ENCODE results near the gene IGF2BP2. TPM values are rescaled to one million over a fixed set of nuclear protein-coding genes. Genes with fewer than 3 reads are reported as not detected.

The IGF2BP2 gene
- total and polyA plus RNA-seq, 2 of the 4 experiments (the other 2 are of a cell fraction), result 23.4 to 88.2 TPM

- Histone ChIP-seq H4K91ac (ENCODE audit: insufficient read depth, low read depth, low read length) (peak overlapping the region; percentile 83), H3K23ac (ENCODE audit: low read depth, low read length) (no peak overlapping the region), H3K4me2 (ENCODE audit: low read depth, low read length) (no peak overlapping the region), H3K79me1 (ENCODE audit: low read depth in 1 of 2, low read length in 2 of 2) (peaks cover 24 to 69% of the 10 kb centered on the region in 2 experiments), H3K9ac (ENCODE audit: low read depth, low read length) (no peak overlapping the region), H2AK5ac (ENCODE audit: low read depth, low read length) (peak overlapping the region; percentile 92), H2BK5ac (ENCODE audit: low read depth, low read length, poor library complexity, severe bottlenecking) (peak overlapping the region; percentile 73), H2BK20ac (ENCODE audit: low read depth, low read length) (0 out of 2 replicates have a peak overlapping the region, but pooled peaks have one; percentile 43), H4K20me1 (ENCODE audit: insufficient read depth, low read length) (peaks cover 61% of the 10 kb centered on the region), H3K14ac (replicated peaks; ENCODE audit: low read depth, low read length) (peak overlapping the region; percentile 33; the same call in 1 of the 2 replicates), H3K9me1 (ENCODE audit: insufficient read depth, low read length) (peaks cover 34% of the 10 kb centered on the region), H3K27me3 (ENCODE audit: control insufficient read depth, insufficient read depth, low read length) (no peaks in the 10 kb centered on the region), H2BK15ac (ENCODE audit: low read depth, low read length) (peak overlapping the region; percentile 7; the same call in 1 of the 3 replicates), H3K56ac (ENCODE audit: extremely low read depth, insufficient read depth, low read length) (peak overlapping the region; percentile 34; the same call in 1 of the 2 replicates), H2BK120ac (ENCODE audit: low read depth, low read length) (peak overlapping the region; percentile 50), H2AK9ac (replicated peaks; ENCODE audit: low read depth, low read length, poor library complexity) (peak overlapping the region; percentile 77), H3K4me3 (ENCODE audit: insufficient read depth, low read depth, low read length) (no peak overlapping the region), H3K27ac (ENCODE audit: insufficient read depth, low read length) (peak overlapping the region; percentile 47), H3K18ac (ENCODE audit: low read depth, low read length) (peak overlapping the region; percentile 0; the same call in 1 of the 2 replicates), H4K5ac (ENCODE audit: low read depth, low read length) (no peak overlapping the region), H4K8ac (ENCODE audit: low read depth in 2 of 2, low read length in 2 of 2) (peak overlapping the region in 1 of 2 experiments; percentile 35; a peak in 2 of 4 replicates), H3K36me3 (ENCODE audit: control insufficient read depth, insufficient read depth, low read length) (peaks cover 48% of the 10 kb centered on the region), H3K4ac (ENCODE audit: low read depth, low read length) (peak overlapping the region; percentile 80), H2AFZ (replicated peaks; ENCODE audit: low read length, poor library complexity) (peak overlapping the region; percentile 7), H3K9me3 (ENCODE audit: control insufficient read depth, insufficient read depth, low read length) (no peaks in the 10 kb centered on the region), H3K4me1 (ENCODE audit: control insufficient read depth, insufficient read depth, low read length) (peaks cover 31% of the 10 kb centered on the region)
- dilution Hi-C loops (cut with HindIII; ENCODE audit: low sequenced_read_pairs, unreplicated experiment), result no loop called here
- TF ChIP-seq FOS (IDR thresholded peaks at IDR 0.05; ENCODE audit: low read depth, low read length), result peak; percentile 87
- peak; percentile 77 for TF ChIP-seq BHLHE40 (IDR thresholded peaks at IDR 0.05; ENCODE audit: low read depth, low read length)
- peak; percentile 78 for TF ChIP-seq NFE2L2 (IDR thresholded peaks at IDR 0.05; ENCODE audit: low read depth, low read length)
- TF ChIP-seq MAZ (IDR thresholded peaks at IDR 0.05; ENCODE audit: borderline replicate concordance, low read depth, low read length), result peak; percentile 60; the same call in 1 of the 2 replicates
- peak; percentile 46; the same call in 1 of the 2 replicates for TF ChIP-seq MAFK (IDR thresholded peaks at IDR 0.05; ENCODE audit: low read depth, low read length)
- peak; percentile 84 for TF ChIP-seq CEBPB (IDR thresholded peaks at IDR 0.05; ENCODE audit: low read depth, low read length)
- no peak for TF ChIP-seq POLR2A (IDR thresholded peaks at IDR 0.05; ENCODE audit: low read depth, low read length)
- TF ChIP-seq RCOR1 (IDR thresholded peaks at IDR 0.05; ENCODE audit: insufficient replicate concordance, low read length), result peak; percentile 62
- no peak for TF ChIP-seq RFX5 (IDR thresholded peaks at IDR 0.05; ENCODE audit: low read depth, low read length)
- no peak for TF ChIP-seq USF2 (IDR thresholded peaks at IDR 0.05; ENCODE audit: low read depth, low read length)
- DNase-seq (peak; percentile 99), ATAC-seq (ENCODE audit: low read depth) (peak; percentile 74)
- in situ Hi-C loops (cut with MboI; ENCODE audit: low sequenced_read_pairs), result loop anchor here (25.0 kb wide), 2 partner anchors 254 to 604 kb away; no protein-coding TSS in a partner anchor
- BruUV-seq (replicated peaks), result no TSS peak
- intact Hi-C loops (cut with micrococcal nuclease), result loop anchor here (2.0 kb wide), 1 partner anchor 162 kb away; no protein-coding TSS in a partner anchor
- POLR2A ChIA-PET (ENCODE audit: unreplicated experiment), result no interaction called here
- 5% methylated on average over 3 of the region's 8 CpGs; no CpG with 5 or more reads in 1 of the 2 experiments for WGBS, 2 experiments (ENCODE audit: extremely low coverage in 2 of 2, insufficient read length in 1 of 2)
- CTCF ChIA-PET, result interaction anchor here (1.4 to 3.1 kb wide), 2 partner anchors 19 to 109 kb away, joined by 3 to 14 read pairs; no protein-coding TSS in a partner anchor
Observed at GRCh38 chr3:185658504-185658912, 166.3 kb downstream of the IGF2BP2 start.
